ENCODE data around the gene APOA1.
A peak's percentile ranks its signal among the peaks of the same experiment; 100 is the strongest.
"Not testable (repeated sequence)": the region's sequence is repeated elsewhere in the genome, so short reads cannot be mapped to it uniquely, and the experiment has no call there.

APOA1 gene

GRCh38 chr11:116813781-116814471 lies 23.5 kb downstream of the APOA1 start:
- DNase-seq (ENCODE audit: low spot score), result no peak

GRCh38 chr11:116813170-116813569 lies 24.3 kb downstream of the APOA1 start:
- no peak for DNase-seq (ENCODE audit: low spot score)

GRCh38 chr11:116812109-116812508 lies 25.3 kb downstream of the APOA1 start:
- DNase-seq (ENCODE audit: low spot score), result no peak

DNA sequence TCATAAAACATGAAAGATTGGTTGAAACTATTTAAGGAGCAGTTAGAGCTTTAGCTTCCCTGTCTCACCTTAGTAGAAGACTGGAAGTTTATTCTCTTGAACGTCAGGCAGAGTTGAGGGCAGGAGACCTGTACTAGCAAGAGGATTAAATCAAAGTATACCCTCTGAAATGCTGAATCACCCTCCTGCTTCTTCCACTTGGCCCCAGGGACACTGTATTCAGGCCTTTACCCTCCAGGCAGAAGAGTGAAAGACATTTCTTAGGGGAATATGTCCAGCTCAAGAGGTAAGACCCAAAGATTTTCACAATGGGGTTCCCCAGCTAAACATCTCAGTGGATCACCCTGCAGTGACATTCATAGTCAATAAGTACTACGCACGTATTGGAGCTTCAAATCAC lies 26.2 kb downstream of the APOA1 start:
- DNase-seq (ENCODE audit: low spot score), result no peak

- no peak for DNase-seq (ENCODE audit: low spot score)
Measured at GRCh38 chr11:116808262-116809175, 28.9 kb downstream of the APOA1 start.

GRCh38 chr11:116807601-116808261 lies 29.7 kb downstream of the APOA1 start:
- no peak for DNase-seq (ENCODE audit: low spot score)

GRCh38 chr11:116804001-116804400 lies 33.4 kb downstream of the APOA1 start:
- no peak for DNase-seq (ENCODE audit: low spot score)

DNA sequence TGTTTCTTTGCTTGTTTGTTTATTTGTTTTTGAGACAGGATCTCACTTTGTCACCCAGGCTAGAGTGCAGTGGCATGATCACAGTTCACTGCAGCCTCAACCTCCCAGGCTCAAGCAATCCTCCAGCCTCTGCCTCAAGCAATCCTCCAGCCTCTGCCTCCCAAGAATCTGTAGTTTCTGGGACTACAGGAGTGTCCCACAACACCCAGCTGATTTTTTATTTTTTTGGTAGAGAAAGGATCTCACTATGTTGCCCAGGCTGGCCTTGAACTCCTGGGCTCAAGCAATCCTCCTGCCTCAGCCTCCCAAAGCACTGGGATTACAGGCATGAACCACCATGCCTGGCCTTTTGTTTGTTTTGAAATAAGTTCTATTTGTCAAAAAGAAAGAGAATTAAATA lies 35.8 kb downstream of the APOA1 start:
- DNase-seq (ENCODE audit: low spot score), result not testable (repeated sequence)

GRCh38 chr11:116800610-116801009 lies 36.8 kb downstream of the APOA1 start:
- no peak for DNase-seq (ENCODE audit: low spot score)

DNA sequence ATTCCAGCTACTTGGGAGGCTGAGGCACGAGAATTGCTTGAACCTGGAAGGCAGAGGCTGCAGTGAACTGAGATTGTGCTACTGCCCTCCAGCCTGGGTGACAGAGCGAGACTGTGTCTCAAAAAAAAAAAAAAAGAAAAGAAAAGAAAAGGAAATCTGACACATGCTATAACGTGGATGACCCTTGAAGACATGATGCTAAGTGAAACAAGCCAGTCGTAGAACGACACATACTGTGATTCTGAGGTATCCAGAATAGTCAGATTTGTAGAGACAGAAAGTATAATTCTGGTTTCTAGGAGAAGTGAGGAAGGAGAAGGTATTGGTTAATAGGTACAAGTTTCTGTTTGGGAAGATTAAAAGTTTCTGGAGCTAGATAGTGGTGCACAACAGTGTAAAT lies 39.1 kb downstream of the APOA1 start:
- no peak for DNase-seq (ENCODE audit: low spot score)

DNA sequence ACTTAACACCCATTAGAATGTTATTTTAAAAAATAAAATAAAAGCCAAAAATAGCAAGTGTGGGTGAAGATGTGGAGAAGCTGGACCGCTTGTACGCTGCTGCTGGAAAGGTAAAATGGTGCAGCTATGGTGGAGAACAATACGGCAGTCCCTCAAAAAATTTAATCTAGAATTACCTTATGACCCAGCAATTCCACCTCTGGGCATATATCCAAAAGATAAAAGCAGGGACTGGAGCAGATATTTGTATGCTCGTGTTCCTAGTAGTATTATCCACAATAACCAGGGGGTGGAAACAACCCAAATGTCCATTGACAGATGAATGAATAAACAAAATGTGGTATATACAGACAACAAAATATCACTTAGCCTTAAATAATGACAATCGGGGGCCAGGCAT lies 39.6 kb downstream of the APOA1 start:
- no peak for DNase-seq (ENCODE audit: low spot score)

GRCh38 chr11:116796548-116796947 lies 40.9 kb downstream of the APOA1 start:
- DNase-seq (ENCODE audit: low spot score), result no peak

DNA sequence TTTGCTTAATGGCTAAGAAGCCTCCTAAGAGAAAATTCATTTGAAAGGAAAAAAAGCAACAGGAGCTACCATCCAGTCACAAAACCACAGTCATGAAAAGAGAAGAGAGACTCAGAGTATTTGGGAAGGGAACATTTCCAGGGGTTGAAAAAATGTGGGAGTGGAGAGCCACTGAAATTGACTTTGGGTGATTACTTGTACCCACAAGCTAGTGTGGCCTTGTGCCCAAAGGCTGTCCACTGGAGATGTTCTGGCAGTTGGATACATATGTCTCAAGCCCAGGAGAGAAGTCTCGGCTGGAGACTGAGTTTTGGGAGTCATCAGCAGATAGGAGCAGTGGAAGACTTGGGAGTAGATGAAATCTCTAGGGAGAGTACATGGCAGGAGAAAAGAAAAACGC lies 42.6 kb downstream of the APOA1 start:
- DNase-seq (ENCODE audit: low spot score), result no peak

DNA sequence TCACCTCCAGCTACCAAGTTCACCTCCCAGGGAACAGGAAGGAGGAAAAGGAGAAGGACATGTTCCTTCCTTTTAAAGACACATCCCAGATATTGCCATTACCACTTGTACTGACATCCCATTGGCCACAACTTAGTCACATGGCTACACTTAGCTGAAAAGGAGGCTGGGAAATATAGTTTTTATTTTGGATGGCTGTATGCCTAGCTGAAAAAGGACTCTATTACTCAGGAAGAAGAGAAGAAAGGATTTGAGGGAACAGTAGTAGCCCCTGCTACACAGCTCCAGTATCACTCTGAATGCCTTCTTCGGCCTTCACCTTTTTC lies 43.7 kb downstream of the APOA1 start:
- DNase-seq (ENCODE audit: low spot score), result no peak

- no peak for DNase-seq (ENCODE audit: low spot score)
Measured at GRCh38 chr11:116792869-116793771, 44.3 kb downstream of the APOA1 start.

DNA sequence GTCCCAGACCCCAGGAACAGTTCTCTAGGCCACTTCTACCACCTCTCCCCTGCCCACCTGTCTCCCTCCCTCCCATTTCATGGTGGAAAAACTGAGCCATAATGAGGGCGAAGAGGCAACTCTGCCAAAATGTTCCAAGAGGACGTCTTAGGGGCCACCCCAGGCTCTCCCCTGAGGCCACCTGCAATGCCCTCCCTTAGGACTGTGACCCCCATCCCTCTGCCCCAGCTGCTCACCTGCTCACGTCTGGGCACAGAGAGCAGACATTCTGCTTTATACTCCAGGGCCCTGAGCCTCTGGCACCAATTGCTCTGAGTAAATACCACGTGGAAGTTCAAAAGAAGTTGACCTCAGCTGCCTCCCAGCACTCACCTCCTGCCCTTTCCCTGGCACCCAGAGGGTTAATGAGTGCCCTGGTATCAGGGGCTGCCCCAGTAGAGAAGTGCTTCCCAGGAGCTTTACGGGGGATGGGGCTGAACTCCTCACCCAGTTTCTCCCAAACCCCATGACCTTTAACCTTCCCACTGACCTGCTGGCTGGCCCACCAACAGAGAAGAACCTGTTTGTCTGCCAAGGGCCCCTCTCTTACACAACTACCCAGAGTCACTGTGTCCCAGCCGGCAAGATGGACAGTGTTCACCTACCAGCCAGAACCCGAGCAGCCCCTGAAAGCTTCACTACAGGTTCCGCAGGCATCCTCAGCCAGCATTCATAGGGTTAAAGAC lies 45.1 kb downstream of the APOA1 start:
- DNase-seq (ENCODE audit: low spot score), result no peak

- no peak for DNase-seq (ENCODE audit: low spot score)
Measured at GRCh38 chr11:116791813-116792143, 45.6 kb downstream of the APOA1 start, which contains the start of gene APOA5. Gene APOA5 (minus strand): TSS chr11:116791879. CDS start chr11:116791860, 19 bp downstream.

DNA sequence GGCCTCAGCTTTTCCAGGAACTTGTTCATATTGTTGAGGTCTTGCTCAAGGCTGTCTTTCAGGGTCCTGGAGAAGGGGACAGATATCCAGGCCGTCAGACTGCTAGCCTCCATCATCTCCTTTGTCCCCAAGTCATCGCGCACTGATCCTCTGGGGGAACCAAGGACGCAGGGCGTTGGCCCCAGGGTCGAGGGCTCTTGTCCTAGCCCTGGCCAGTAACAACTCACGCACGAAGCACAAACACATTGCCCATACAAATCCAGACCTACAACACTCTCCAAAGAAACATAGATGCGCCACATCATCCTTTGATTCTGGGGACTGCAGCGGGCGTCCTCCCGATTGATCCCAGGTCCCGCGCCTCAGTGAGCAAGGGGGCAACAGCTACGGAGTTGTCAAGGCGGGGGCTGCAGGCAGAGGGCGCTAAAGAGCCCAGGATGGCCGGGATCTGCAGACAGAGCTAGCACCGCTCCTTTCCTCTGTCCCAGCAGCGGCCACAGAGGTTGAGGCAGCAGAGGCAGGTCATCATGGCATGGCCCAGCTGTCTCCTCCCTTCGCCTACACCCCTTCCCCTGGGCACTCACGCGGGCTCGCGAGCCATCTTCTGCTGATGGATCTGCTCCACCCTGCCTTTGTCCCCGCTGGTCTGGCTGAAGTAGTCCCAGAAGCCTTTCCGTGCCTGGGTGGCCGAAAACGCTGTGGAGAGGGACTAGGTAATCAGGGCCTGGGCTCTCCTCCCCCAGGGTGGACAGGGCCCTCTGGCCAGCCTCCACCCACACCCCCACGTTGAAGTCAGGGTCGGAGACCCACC lies 46.2 kb downstream of the APOA1 start:
- DNase-seq (ENCODE audit: low spot score), result peak; percentile 92

DNA sequence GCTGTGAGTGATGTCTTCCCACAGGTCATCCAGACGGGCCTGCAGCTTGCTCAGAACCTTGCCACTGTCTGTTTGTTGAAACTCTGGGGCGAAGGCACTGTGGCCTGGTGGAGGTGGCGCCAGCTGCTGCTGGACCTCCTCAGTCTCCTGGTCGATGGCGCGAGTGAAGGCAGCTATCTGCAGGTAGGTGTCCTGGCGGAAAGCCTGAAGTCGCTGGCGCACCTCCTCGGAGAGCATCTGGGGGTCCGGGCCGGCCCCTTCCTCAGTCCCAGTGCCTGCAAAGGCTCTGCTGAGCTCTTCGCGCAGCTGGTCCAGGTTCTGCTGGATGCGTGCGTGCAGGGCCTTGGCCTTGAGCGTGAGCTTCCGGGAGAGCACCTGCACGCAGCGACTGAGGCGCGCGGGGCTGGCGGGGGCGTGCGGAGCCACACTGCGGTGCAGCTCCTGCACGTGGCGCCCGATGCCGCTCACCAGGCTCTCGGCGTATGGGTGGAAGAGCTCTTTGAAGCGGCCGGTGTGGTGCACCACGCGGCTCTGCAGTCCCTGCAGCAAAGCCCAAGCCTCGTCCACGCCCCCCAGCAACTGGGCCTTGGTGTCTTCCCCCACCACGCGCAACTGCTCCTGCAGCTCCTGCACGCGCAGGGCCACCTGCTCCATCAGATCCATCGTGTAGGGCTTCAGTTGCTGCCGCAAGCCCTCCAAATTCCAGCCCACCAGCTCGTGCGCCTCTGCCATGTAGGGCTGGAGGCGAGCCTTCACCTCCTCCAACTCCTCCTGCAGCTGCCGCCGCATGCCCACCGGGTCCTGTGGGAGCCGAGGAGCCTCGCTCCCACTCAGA lies 47.0 kb downstream of the APOA1 start:
- DNase-seq (ENCODE audit: low spot score), result no peak

GRCh38 chr11:116788975-116789374 lies 48.4 kb downstream of the APOA1 start:
- no peak for DNase-seq (ENCODE audit: low spot score)

All from ecto neural progenitor cell (in vitro differentiated cells).